Kidney epithelial cell (primary cell): ENCODE data around the gene ZNF571. TPM values are rescaled to one million over a fixed set of nuclear protein-coding genes. Genes with fewer than 3 reads are reported as not detected.

Experiments
- DNase-seq: peaks from one replicate; pipeline ENCODE4 v3.0.0-alpha.2; 2010; ENCODE audit warnings: low read depth
- H3K27me3 ChIP-seq: 2 replicates; pipeline ENCODE4 v1.6.0; 2011; ENCODE audit warnings: low read length; ENCODE audit not compliant: control insufficient read depth, insufficient read depth
- H3K36me3 ChIP-seq: 2 replicates; pipeline ENCODE4 v1.5.1; 2011; ENCODE audit warnings: low read length; ENCODE audit not compliant: control insufficient read depth, insufficient read depth
- H3K4me3 ChIP-seq: 2 replicates; pipeline ENCODE4 v1.5.1; 2011; ENCODE audit warnings: low read depth, mild to moderate bottlenecking, control low read depth, low read length
- total RNA-seq: library from RNA; depleted of rRNA; stranded (reverse); fragments of >200 nt; gene quantifications from 2 replicates; pipeline ENCODE4 v1.2.3, GENCODE V29; 2015
- TF ChIP-seq, protein P1 (sequence below): IDR thresholded peaks from 2 replicates; pipeline ENCODE4 v1.5.1; 2011; ENCODE audit warnings: mild to moderate bottlenecking, moderate library complexity, low read length, control low read depth, inconsistent platforms; ENCODE audit not compliant: insufficient read depth, poor library complexity, severe bottlenecking

Gene ZNF571
- total RNA-seq, result 2.7 and 3.3 TPM in 2 replicates

- DNase-seq, result peak; percentile 81
- no peaks in the 10 kb centered on the region for H3K36me3 ChIP-seq
- no peaks in the 10 kb centered on the region for H3K27me3 ChIP-seq
- TF ChIP-seq, protein P1, sequence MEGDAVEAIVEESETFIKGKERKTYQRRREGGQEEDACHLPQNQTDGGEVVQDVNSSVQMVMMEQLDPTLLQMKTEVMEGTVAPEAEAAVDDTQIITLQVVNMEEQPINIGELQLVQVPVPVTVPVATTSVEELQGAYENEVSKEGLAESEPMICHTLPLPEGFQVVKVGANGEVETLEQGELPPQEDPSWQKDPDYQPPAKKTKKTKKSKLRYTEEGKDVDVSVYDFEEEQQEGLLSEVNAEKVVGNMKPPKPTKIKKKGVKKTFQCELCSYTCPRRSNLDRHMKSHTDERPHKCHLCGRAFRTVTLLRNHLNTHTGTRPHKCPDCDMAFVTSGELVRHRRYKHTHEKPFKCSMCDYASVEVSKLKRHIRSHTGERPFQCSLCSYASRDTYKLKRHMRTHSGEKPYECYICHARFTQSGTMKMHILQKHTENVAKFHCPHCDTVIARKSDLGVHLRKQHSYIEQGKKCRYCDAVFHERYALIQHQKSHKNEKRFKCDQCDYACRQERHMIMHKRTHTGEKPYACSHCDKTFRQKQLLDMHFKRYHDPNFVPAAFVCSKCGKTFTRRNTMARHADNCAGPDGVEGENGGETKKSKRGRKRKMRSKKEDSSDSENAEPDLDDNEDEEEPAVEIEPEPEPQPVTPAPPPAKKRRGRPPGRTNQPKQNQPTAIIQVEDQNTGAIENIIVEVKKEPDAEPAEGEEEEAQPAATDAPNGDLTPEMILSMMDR, result no peak
- peak within 1 kb of the TSS; percentile 60 for H3K4me3 ChIP-seq
These were observed at the start of gene ZNF571, which contains the start of gene ZNF540 for GRCh38 chr19:37594304-37594981. Gene ZNF571 (minus strand): TSS chr19:37594792. CDS start chr19:37586676, 8,116 bp downstream. Gene ZNF540 (plus strand): TSS chr19:37594876. CDS start chr19:37598448, 3,572 bp downstream.

GRCh38 chr19:37635076-37636056, 40.8 kb upstream of the ZNF571 start:
- no peak for DNase-seq
- Histone ChIP-seq H3K27me3 (no peaks in the 10 kb centered on the region), H3K36me3 (no peaks in the 10 kb centered on the region), H3K4me3 (no peak overlapping the region)
- TF ChIP-seq, protein P1, result no peak

DNA sequence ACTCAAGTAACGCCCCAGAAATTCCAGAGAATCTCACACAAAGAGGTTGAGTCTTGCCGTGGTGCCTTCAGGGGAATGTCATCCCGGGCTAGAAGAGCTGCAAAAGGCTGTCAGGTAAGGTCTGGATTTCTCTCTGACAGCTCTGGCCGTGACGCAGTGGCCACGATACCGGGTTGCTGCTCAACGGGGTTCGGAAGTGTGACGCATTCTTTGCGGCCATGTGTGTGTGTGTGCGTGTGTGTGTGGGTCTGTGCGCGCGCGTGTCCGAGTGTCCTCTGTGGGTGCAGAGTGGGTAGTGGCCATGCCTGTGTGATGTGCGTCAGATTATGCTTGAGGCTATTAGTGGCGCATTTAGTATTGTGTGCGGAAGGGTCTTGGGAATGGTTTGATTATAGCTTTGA, 390 bp upstream of the ZNF571 start:
- DNase-seq, result no peak
- Histone ChIP-seq H3K36me3 (no peaks in the 10 kb centered on the region), H3K27me3 (no peaks in the 10 kb centered on the region), H3K4me3 (peak overlapping the region; percentile 60)
- TF ChIP-seq, protein P1, result no peak

DNA sequence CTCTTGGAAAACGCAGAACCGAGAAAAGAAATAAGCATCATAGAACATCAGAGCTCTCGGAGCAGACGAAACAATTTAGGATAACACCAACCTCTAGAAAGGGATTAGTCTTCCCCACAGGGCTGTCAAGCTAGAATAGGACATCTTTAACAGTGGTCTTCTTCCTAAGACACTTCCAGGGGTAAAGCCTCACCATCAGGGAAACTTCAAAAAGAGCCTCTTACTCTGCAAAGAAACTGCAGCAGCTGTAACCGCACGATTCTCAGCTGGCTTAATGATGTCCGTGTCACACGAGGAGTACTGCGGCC, 642 bp downstream of the ZNF571 start:
- Histone ChIP-seq H3K36me3 (no peaks in the 10 kb centered on the region), H3K4me3 (peak overlapping the region; percentile 60), H3K27me3 (no peaks in the 10 kb centered on the region)
- TF ChIP-seq, protein P1, result no peak
- DNase-seq, result no peak

DNA sequence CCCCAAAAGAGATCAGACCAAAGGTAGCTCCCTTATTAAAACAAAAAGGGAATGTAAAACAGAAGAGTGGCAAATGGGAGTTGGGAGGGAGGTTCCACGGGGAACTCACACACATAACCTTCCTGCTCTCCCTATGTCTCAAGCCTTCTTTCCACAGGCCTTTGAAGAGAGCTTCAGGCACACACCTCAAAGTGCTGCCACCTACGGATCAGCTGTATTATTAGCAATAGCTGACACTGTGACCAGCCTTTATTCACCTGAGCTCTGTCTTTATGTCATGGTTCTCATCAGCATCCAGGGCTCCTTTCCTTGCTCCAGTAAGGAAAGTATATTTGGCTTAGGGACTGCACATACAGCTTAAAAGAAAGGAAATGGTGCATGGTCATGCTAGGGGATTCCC, 11.3 kb downstream of the ZNF571 start:
- H3K36me3 ChIP-seq, result no peaks in the 10 kb centered on the region
- H3K4me3 ChIP-seq, result no peak overlapping the region
- TF ChIP-seq, protein P1, result no peak
- DNase-seq, result no peak
- no peaks in the 10 kb centered on the region for H3K27me3 ChIP-seq
